Coronary artery (tissue), 2 donors: ENCODE data around the gene PIP5K1B.
A peak's percentile ranks its signal among the peaks of the same experiment; 100 is the strongest.

Source experiments
- DNase-seq: peaks from one replicate; pipeline ENCODE4 v3.0.0-alpha.2; 2017; ENCODE audit warnings: low spot score
- H3K27ac ChIP-seq, 2 donors: fragments of 200-600 bp; sonication (generic); one replicate each; pipeline ENCODE4 v1.5.1; 2016 to 2019
- H3K4me3 ChIP-seq: fragments of 200-600 bp; sonication (generic); 2 replicates; pipeline ENCODE4 v1.5.1; 2016; ENCODE audit warnings: mild to moderate bottlenecking, moderate library complexity
- TF ChIP-seq, protein P1 (sequence below): fragments of 200-600 bp; sonication (generic); IDR thresholded peaks from one replicate; pipeline ENCODE4 v1.5.1; 2019; ENCODE audit warnings: antibody characterized with exemption

The PIP5K1B gene

DNA sequence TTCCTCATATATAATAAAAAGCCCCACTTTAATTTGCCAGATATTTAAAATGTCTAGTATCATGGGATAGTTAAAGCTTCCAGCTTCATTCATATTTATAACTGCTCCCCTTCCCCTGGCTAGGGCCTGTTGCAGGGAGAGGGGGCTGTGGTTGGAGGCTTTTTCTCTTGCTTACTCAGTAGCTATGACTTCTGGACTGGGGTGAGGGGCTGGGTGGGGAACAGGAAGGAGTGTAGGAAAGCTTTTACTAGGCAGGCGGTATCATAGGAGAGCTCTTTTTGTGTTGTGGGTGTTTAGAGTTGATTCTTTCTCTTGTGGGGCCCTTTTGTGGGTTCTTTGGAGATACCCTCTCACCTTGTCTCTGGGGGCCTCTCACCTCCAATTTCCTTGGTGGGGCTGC is 39.4 kb downstream of the PIP5K1B start:
- no peak for DNase-seq
- Histone ChIP-seq H3K27ac (no peak overlapping the region), H3K4me3 (no peak overlapping the region)
- TF ChIP-seq, protein P1, sequence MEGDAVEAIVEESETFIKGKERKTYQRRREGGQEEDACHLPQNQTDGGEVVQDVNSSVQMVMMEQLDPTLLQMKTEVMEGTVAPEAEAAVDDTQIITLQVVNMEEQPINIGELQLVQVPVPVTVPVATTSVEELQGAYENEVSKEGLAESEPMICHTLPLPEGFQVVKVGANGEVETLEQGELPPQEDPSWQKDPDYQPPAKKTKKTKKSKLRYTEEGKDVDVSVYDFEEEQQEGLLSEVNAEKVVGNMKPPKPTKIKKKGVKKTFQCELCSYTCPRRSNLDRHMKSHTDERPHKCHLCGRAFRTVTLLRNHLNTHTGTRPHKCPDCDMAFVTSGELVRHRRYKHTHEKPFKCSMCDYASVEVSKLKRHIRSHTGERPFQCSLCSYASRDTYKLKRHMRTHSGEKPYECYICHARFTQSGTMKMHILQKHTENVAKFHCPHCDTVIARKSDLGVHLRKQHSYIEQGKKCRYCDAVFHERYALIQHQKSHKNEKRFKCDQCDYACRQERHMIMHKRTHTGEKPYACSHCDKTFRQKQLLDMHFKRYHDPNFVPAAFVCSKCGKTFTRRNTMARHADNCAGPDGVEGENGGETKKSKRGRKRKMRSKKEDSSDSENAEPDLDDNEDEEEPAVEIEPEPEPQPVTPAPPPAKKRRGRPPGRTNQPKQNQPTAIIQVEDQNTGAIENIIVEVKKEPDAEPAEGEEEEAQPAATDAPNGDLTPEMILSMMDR = no peak

DNA sequence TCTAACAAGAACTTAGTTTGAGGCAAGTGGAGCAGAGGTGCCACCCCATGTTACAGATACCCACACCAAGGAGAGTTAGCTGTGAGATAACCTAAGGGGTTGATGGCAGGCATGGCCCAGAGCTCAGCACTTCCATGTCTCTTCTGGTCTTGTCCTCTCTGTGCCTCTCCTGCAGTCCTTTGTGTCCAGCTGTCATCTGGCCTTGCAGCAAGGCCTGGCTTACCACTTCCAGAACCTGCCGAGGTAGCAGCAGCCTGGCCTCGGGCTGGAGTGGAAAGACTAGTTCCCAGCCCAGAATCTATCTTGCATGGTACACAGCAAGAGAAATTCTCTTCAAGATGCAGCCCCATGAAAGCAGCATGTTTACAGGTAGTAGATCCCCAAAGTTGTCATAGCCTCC is 41.5 kb downstream of the PIP5K1B start:
- TF ChIP-seq, protein P1 = no peak
- no peak for DNase-seq
- Histone ChIP-seq H3K4me3 (peak overlapping the region; percentile 24), H3K27ac (peak overlapping the region; percentile 14 to 70)

DNA sequence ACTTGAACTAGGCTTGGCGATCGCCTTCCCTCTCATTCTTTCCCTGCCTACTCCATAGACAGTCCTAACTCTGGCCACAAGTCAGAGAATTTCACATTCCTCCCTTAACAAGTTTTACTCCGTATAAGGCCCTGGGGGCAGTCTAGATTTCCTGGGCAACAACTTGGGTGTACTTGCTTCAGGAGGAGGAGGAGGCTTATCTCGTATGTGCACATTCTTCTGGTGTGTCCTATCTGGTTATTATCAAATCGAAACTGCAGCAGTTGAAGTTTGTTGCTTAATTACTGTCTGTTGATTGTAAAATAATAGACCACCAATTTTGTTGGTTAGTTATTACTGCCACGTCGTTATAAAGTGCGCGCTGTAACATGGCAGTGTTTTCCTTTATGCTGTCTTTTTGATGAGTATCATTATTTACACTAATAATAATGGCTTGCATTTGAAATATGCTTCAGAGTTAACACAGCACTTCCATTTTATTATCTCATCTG is 42.0 kb downstream of the PIP5K1B start:
- peak overlapping the region; percentile 14 to 70 for H3K27ac ChIP-seq
- no peak for DNase-seq
- TF ChIP-seq, protein P1 = no peak

DNA sequence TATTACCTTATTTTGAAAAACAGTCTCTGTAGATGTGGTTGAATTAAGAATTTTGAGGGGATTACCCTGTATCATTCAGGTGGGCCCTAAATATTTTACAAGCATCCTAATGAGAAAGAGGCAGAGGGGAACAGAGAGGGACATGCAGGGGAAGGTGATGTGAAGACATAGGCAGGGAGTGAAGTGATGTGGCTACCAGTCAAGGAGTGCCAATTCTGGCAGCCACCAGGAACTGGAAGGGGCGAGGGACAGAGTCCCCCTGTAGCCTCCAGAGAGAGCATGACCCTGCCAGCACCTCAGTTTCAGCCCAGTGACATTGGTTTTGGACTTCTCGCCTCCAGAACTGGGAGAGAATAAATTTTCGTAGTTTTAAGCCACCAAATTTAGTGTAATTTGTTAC is 44.1 kb downstream of the PIP5K1B start:
- Histone ChIP-seq H3K4me3 (no peak overlapping the region), H3K27ac (no peak overlapping the region)
- no peak for DNase-seq
- TF ChIP-seq, protein P1 = no peak

More for the DNA sequence above, 42.0 kb downstream of the PIP5K1B start:
- H3K4me3 ChIP-seq = peak overlapping the region; percentile 24

DNA sequence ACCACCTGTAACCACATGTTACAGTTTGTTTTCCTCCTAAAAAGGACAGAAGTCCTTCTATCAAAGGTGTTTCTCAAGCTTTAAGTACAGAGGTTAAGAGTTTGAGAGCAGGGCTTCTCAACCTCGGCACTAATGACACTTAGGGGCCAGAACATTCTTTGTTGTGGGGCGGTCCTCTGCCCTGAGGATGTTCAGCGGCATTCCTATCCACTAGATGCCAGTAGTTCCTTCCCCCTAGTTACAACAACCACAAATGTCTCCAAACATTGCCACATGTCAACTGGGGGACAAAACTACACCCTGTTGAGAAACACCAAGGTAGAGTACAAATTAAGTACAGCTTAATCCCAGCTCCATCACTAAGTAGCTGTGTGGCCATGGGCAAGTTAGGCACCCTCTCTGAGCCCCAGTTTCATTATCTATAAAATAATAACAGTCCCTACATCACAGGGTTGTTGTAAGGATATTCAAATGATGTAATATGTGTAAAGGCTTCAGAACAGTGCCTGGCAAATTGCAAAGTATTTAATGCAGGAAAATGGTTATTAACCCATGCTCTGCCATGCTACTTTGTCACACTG is 44.6 kb downstream of the PIP5K1B start:
- Histone ChIP-seq H3K4me3 (no peak overlapping the region), H3K27ac (no peak overlapping the region)
- TF ChIP-seq, protein P1 = no peak
- DNase-seq = no peak

DNA sequence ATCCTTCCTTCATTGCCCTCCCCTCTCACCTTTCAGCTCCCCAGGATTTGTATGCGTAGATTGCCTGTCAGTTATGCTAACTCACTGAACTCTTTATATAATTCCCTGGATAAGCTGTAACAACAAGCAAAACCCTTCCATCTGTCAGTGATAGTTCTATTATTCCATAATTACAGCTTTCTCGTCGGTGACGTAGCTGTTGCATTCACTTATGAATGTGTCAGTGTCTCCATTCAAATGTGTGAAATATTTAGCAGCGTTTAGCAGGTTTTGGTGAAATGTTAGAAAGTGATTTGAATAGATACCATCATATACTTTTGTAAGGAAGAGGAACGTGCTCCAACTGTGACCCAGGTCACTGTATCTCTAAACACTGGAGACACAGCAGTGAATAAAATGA is 45.2 kb downstream of the PIP5K1B start:
- Histone ChIP-seq H3K27ac (no peak overlapping the region), H3K4me3 (no peak overlapping the region)
- TF ChIP-seq, protein P1 = no peak
- DNase-seq = no peak

DNA sequence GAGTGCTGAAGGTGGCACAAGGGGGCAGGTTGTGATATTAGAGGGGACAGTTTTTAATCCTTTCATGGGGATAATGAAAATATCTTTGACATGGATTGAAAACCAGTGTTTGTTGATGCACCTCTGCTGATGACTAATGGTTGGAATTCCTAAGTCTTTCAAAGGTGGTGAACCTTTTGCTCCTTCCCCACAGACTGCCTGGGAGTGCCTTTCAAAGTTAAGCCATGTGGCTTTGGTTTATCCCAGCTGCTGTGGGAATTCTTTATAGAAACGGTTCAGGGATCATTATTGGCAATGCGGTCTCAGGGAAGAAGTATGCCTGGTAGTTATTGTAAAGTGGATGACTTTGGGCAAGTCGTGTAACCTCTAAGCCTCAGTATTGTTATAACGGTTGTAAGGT is 45.7 kb downstream of the PIP5K1B start:
- Histone ChIP-seq H3K27ac (no peak overlapping the region), H3K4me3 (no peak overlapping the region)
- no peak for DNase-seq
- TF ChIP-seq, protein P1 = no peak
